Coronary artery (tissue), 2 donors: ENCODE data around the gene NME4.
"Not testable (repeated sequence)": the region's sequence is repeated elsewhere in the genome, so short reads cannot be mapped to it uniquely, and the experiment has no call there.

Source experiments
- DNase-seq: peaks from one replicate; pipeline ENCODE4 v3.0.0-alpha.2; 2017; ENCODE audit warnings: low spot score
- H3K27ac ChIP-seq, 2 donors: fragments of 200-600 bp; sonication (generic); one replicate each; pipeline ENCODE4 v1.5.1; 2016 to 2019
- H3K4me3 ChIP-seq: fragments of 200-600 bp; sonication (generic); 2 replicates; pipeline ENCODE4 v1.5.1; 2016; ENCODE audit warnings: mild to moderate bottlenecking, moderate library complexity
- TF ChIP-seq, protein P1 (sequence below): fragments of 200-600 bp; sonication (generic); IDR thresholded peaks from one replicate; pipeline ENCODE4 v1.5.1; 2019; ENCODE audit warnings: antibody characterized with exemption

Gene NME4

DNA sequence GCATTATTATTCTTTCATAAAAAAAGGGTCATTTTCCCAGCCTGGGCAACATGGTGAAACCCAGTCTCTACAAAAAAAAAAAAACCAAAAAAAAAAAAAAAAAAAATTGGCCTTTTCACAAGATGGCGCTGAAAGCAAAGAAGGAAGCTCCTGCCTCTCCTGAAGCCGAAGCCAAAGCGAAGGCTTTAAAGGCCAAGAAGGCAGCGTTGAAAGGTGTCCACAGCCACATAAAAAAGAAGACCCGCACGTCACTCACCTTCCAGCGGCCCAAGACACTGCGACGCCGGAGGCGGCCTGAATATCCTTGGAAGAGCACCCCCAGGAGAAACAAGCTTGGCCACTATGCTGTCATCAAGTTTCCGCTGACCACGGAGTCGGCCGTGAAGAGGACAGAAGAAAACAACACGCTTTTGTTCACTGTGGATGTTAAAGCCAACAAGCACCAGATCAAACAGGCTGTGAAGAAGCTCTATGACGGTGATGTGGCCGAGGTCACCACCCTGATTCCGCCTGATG lies 10.3 kb upstream of the NME4 start:
- DNase-seq: no peak
- TF ChIP-seq, protein P1, sequence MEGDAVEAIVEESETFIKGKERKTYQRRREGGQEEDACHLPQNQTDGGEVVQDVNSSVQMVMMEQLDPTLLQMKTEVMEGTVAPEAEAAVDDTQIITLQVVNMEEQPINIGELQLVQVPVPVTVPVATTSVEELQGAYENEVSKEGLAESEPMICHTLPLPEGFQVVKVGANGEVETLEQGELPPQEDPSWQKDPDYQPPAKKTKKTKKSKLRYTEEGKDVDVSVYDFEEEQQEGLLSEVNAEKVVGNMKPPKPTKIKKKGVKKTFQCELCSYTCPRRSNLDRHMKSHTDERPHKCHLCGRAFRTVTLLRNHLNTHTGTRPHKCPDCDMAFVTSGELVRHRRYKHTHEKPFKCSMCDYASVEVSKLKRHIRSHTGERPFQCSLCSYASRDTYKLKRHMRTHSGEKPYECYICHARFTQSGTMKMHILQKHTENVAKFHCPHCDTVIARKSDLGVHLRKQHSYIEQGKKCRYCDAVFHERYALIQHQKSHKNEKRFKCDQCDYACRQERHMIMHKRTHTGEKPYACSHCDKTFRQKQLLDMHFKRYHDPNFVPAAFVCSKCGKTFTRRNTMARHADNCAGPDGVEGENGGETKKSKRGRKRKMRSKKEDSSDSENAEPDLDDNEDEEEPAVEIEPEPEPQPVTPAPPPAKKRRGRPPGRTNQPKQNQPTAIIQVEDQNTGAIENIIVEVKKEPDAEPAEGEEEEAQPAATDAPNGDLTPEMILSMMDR: no peak
- no peak overlapping the region for H3K27ac ChIP-seq
- no peak overlapping the region for H3K4me3 ChIP-seq

DNA sequence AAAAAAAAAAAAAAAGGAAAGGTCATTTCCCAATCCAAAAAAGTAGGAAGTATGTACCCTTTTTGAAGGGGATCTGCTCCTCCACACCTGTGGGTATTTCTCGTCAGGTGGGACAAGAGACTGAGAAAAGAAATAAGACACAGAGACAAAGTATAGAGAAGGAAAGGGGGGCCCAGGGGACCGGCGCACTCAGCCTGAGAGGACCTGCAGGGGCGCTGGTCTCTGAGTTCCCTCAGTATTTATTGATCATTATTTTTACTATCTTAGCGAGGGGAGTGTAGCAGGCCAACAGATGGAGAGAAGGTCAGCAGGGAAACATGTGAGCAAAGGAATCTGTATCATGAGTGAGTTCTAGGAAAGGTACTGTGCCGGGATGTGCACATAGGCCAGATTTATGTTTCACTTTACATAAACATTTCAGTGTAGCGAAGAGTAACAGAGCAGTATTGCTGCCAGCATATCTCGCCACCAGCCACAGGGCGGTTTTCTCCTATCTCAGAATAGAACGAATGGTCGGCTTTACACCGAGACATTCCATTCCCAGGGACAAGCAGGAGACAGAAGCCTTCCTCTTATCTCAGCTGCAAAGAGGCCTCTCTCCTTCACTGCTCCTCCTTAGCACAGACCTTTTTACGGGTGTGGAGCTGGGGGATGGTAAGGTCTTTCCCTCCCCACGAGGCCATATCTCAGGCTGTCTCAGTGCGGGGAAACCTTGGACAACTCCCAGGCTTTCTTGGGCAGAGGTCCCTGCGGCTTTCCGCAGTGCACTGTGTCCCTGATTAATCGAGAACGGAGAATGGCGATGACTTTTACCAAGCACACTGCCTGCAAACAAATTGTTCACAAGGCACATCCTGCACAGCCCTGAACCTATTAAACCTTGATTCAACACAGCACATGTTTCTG lies 9.0 kb upstream of the NME4 start:
- not testable (repeated sequence) for DNase-seq
- H3K4me3 ChIP-seq: peak overlapping the region; percentile 52
- peak overlapping the region; percentile 14 to 49 for H3K27ac ChIP-seq

DNA sequence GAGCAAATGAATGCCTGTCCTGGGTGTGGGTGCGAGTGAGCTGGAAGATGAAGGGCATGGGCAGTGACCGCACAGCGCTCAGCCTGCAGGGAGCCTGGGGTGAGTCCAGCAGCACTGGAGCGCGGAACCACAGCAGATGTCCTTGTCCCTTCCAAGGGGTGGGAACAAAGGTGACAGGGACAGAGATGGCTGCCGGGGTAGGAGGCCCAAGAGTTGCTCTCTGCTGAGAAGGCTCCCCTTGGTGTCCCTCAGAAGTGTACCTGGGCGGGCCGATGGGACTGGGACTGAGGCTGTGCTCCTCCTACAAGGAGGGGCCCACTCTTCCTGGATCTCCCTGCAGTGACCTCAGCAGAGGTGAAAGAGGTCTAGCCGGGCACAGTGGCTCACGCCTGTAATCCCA lies 7.6 kb upstream of the NME4 start:
- Histone ChIP-seq H3K4me3 (no peak overlapping the region), H3K27ac (no peak overlapping the region)
- TF ChIP-seq, protein P1: no peak
- no peak for DNase-seq

DNA sequence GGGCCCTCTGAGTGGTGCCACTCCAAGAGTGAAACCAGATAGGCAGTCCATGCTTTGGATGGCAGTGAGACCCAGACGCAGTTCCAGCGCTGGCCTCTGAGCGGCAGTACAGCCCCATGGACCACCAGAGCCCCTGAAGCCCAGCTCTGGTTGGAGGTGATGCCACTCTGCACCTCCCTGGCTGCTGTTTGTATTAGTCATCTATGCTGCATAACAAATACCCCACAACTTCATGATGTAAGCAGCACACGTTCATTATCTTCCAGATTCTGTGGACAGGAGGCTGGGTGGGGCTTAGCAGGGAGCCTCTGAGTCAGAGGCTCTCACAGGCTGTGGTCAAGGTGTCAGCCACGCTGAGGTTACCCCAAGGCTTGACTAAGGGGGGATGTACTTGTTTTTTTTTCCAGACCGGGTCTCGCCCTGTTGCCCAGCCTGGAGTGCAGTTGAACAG lies 5.1 kb upstream of the NME4 start:
- Histone ChIP-seq H3K4me3 (no peak overlapping the region), H3K27ac (no peak overlapping the region)
- DNase-seq: peak; percentile 78
- TF ChIP-seq, protein P1: peak; percentile 55

DNA sequence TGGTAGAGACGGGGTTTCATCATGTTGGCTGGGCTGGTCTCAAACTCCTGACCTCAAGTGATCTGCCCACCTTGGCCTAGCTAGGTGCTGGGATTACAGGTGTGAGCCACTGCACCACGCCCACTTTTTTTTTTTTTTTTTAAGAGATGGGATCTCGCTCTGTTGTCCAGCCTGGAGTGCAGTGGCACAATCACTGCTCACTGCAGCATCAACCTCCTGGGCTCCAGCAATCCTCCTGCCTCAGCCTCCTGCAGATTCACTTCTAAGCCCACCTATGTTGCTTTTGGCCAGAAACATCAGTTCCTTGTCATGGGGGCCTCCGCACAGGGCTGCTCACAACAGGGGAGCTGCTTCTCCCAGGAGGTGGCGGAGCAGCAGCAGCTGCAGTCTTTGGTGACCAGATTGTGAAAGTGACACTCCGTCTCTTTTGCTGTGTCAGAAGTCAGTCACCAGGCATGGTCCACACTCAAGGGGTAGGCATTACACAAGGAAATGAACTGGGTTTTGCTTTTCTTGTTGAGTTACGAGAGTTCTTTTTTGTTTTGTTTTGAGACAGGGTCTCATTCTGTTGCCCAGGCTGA lies 4.5 kb upstream of the NME4 start:
- Histone ChIP-seq H3K27ac (no peak overlapping the region), H3K4me3 (no peak overlapping the region)
- TF ChIP-seq, protein P1: no peak
- no peak for DNase-seq

DNA sequence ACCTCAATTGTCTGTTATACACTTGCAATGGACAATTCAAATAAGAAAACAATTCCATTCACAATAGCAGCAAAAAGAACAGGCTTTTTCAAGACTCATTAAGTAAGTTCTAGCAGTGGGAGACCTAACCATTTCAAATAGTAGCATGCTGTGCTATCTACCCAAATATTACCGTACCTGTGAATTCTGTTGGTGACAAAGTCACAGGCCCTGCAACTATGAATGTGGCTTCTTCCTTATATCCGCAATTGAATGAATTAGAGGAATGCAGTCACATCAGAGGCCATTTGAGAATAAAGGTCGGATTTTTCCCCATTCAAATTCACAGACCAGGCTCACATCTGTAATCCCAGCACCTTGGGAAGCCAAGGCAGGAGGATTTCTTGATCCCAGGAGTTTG lies 800 bp upstream of the NME4 start:
- peak overlapping the region; percentile 82 for H3K4me3 ChIP-seq
- TF ChIP-seq, protein P1: no peak
- peak overlapping the region; percentile 65 to 92 for H3K27ac ChIP-seq
- no peak for DNase-seq

DNA sequence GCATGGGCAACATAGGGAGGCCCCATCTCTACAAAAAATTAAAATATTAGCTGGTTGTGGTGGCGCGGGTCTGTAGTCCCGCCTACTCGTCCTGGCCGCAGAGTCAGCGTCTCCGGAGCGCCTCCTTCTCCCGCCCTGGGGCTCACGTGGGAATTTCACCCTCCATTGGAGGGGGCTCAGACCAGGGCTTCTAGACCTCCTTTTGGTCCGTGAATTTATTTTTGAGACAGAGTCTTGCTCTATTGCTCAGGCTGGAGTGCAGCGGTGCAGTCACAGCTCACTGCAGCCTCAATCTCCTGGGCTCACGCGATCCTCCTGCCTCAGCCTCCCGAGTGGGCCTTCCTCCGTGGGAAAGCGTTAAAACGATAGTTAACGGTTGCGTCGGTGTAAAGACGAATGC lies 394 bp upstream of the NME4 start:
- TF ChIP-seq, protein P1: no peak
- H3K27ac ChIP-seq: peak overlapping the region; percentile 65 to 92
- DNase-seq: no peak
- H3K4me3 ChIP-seq: peak overlapping the region; percentile 82
